ENCODE measurements around the gene LRP1B. TPM values are rescaled to one million over a fixed set of nuclear protein-coding genes. Genes with fewer than 3 reads are reported as not detected.

The LRP1B gene
- polyA plus RNA-seq, 1 of the 3 experiments (the other 2 are of a cell fraction): 0.28 TPM

GRCh38 chr2:141595316-141595920, 535.4 kb downstream of the LRP1B start:
- Histone ChIP-seq H3K9me3 (no peaks in the 10 kb centered on the region), H3K36me3 (replicated peaks in 1 of 2; ENCODE audit: control insufficient read depth in 1 of 2, insufficient read depth in 2 of 2, low read length in 1 of 2) (no peaks in the 10 kb centered on the region), H3K27ac (ENCODE audit: low read depth in 2 of 2, low read length in 1 of 2) (no peak overlapping the region), H3K79me2 (ENCODE audit: insufficient read depth) (no peaks in the 10 kb centered on the region), H3K9ac (no peak overlapping the region), H3K4me2 (no peak overlapping the region), H3F3A (replicated peaks; ENCODE audit: insufficient read depth) (no peaks in the 10 kb centered on the region), H2AFZ (ENCODE audit: low read depth) (no peak overlapping the region), H4K20me1 (ENCODE audit: insufficient read depth) (no peaks in the 10 kb centered on the region), H3K4me3 (ENCODE audit: low read depth in 2 of 2, low read length in 1 of 2) (no peak overlapping the region), H3K4me1 (ENCODE audit: control insufficient read depth in 1 of 2, insufficient read depth in 2 of 2, low read depth in 1 of 2, low read length in 1 of 2) (peaks cover 0 to 2% of the 10 kb centered on the region in 2 experiments; a peak in 1 of 4 replicates), H3K9me2 (no peaks in the 10 kb centered on the region), H3K27me3 (ENCODE audit: insufficient read depth) (no peaks in the 10 kb centered on the region)
- ChIA-PET POLR2A (no interaction called here), CTCF (interaction anchor here (1.1 kb wide), 1 partner anchor 10 kb away, joined by 3 read pairs; no protein-coding TSS in a partner anchor)
- WGBS (ENCODE audit: low lambda C conversion rate): 81% methylated on average over 3 of the region's 3 CpGs
- TF ChIP-seq POLR2AphosphoS5 (IDR thresholded peaks at IDR 0.05; ENCODE audit: low read depth, low read length) (no peak), REST (IDR thresholded peaks at IDR 0.05; ENCODE audit: low read depth, low read length) (no peak), FOXJ3 (CRISPR knock-in tag; IDR thresholded peaks at IDR 0.05) (no peak), USF1 (IDR thresholded peaks at IDR 0.05; ENCODE audit: borderline replicate concordance, low read depth) (no peak), RXRA (IDR thresholded peaks at IDR 0.05; ENCODE audit: borderline replicate concordance, low read depth) (no peak), RCOR1 (IDR thresholded peaks at IDR 0.05; ENCODE audit: low read length) (no peak), MXI1 (IDR thresholded peaks at IDR 0.05; ENCODE audit: low read depth, low read length) (no peak), ELF1 (IDR thresholded peaks at IDR 0.05) (no peak), CHD2 (IDR thresholded peaks at IDR 0.05; ENCODE audit: low read length, partially characterized antibody) (no peak), EP300 (IDR thresholded peaks at IDR 0.05; ENCODE audit: borderline replicate concordance in 1 of 2, low read depth in 1 of 2, low read length in 1 of 2) (no peak), RFX5 (IDR thresholded peaks at IDR 0.05; ENCODE audit: low read length) (no peak), PBX3 (IDR thresholded peaks at IDR 0.05) (no peak), TCF12 (IDR thresholded peaks at IDR 0.05) (no peak), ZBTB33 (IDR thresholded peaks at IDR 0.05; ENCODE audit: borderline replicate concordance, low read depth) (no peak)
- DNase-seq: no peak
